Colon (tissue), 2 donors: Measurements from ENCODE around the gene LUM.
"Not testable (repeated sequence)": the region's sequence is repeated elsewhere in the genome, so short reads cannot be mapped to it uniquely, and the experiment has no call there.

ENCODE experiments used
- FAIRE-seq: peaks from 2 replicates; lab custom pipeline; 2012; peaks lifted over from hg19 to GRCh38; lab: Jason Lieb, UNC
- donor health status: control.
- donor health status: control.

Gene LUM

DNA sequence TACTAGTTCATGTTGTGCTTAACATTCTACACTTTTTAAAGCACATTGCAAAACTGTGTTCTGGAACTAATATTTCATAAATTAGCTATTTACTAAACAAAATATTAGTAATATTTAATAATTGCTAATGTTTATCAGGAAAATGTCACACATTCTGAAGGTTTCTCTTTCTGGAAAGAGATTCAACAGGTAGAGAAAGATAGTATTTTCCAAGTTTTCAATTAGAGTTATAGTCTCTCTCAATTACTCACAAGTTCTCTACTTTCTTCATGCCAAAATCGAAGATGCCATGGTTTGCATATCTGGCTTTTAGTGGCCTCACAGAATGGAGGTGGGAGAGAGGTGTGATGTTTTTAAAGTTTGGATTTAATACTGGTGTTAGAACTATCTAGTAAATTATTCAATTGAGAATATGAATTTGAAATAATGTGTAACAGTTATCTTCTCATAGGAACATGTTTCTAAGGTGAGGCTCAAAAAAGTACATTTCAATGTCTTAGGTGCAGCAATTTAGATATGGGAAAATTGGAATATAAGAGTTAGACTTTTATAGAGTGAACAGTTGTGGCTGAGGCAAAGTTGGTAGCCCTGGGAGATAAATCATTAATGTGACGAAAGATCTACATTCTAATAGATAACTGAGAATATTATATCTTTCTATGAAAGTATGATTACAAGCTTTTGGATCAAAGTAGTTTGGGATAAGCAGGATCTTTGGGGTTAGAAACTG, 1.5 kb downstream of the LUM start:
- no peak for FAIRE-seq

DNA sequence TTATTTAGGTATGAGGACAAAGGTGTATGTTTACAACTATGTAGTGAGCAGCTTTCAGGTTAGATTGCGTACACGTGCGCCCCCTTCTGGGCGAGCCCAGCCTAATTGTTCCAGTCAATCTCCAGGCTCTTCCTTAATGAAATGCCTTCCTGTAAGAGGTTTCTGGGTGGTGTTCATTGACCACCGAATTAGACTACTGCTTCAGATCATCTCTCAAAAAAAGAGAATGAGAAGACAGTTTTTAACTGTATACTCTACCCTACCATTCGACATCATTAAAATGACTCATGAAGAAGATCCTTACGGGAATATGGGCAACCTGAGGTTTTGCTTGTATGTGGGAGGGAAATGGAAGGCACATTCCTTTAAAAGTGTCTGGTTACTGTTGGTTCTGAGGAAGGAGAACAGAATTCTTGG, 2.1 kb downstream of the LUM start:
- FAIRE-seq, result no peak

DNA sequence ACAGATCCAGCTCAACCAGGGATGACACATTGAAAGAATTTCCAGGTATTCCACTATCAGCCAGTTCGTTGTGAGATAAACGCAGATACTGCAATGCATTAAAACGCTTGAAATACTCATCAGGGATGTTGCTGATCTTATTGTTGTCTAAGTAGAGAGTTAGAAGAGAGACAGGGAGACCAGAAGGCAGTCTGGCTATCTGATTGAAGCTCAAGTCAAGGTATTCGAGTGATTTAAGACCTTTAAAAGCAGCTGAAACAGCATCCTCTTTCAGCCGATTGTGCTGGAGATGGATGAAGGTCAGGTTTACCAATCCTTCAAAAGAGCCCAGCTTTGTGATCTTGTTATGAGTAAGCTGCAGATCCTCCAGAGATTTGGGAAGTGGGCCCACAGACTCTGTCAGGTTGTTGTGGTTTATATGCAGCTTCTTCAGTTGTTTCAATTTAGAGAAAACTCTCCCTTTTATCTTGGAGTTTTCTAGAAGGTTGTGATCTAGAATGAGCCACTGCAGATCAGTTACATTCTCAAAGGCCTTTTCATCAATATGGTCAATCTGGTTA, 3.0 kb downstream of the LUM start:
- FAIRE-seq, result no peak

DNA sequence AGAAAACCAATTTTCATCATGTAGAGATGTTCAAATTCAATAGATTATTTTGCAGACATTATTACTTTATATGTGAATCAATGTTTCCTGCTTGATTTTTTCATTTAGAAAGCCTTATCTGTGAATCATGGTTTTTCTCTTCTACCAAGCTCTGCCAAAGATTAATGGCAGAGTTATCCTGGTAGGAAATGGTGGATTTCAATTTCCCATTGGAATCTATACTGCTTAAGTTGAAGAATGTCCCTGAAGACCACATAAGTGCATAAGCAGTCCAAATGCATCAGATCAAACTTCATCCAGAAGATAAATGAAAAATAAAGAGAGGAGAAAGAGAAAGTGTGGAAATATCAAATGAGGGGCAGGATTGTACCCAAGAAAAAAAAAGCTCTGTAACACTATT, 5.0 kb downstream of the LUM start:
- FAIRE-seq, result no peak

DNA sequence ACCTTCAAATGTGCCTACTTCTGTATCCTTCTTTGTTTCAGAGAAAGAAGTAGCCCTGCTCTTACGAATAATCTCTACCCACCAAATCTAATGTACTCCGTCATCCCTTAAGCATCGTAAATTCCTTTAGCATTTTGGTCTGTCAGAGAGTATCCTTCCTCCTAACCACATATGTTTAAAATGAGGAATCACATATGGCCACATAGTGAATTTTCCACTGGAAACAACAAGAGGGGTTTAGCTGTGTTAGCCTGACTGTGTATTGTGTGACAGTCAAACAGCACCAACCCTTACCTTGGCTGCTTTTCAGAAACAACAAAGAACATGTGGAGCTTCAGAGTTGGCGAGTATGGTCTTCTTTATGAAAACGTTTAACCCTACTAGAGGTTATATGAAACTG, 5.5 kb downstream of the LUM start:
- FAIRE-seq, result no peak

DNA sequence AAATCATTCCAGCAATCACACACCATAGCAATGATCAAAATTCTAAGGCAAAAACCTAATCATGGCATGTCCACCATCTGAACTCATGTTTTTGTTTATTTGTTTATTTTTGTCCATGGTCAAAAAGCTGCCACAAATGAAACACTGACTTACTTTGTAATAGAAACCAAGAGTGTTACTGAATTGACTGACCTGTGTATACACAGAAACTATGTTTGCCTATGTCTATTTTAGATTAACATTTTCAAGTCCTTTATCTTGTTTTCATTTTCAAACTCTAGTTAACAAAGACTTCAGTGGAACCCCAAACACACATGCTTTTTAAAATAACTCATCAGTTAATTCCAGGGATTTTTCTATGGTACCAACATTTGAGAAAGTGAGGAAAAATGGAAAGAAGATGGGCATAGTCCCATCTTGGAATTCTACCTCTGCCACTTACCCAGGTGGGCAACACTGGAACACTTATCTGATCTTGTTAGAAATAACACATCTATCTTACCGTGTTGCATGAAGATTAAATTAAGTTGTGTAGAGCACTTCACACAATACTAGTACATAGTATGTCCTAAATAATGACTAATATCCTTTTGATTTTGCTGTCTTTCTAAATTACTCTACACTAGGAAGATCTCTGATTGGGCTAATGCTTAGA, 6.4 kb downstream of the LUM start:
- no peak for FAIRE-seq

DNA sequence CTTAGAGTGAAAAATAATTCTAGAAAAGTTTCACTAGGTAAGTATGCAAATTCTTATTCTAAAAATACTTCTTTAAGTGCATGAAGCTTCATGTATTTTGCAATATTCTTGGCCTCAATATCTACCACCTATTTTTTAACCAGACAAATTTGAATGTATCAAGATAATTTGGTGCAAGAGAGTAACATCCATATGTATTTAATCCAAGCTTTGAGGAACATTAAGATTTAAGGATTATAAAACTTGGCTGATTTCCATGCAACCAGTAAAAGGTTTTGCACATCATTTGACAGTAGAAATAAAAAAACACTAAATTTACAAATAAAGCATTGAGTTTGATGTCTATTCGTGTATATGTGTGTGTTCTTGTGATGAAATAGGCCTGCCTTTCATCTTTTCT, 7.7 kb downstream of the LUM start:
- no peak for FAIRE-seq

DNA sequence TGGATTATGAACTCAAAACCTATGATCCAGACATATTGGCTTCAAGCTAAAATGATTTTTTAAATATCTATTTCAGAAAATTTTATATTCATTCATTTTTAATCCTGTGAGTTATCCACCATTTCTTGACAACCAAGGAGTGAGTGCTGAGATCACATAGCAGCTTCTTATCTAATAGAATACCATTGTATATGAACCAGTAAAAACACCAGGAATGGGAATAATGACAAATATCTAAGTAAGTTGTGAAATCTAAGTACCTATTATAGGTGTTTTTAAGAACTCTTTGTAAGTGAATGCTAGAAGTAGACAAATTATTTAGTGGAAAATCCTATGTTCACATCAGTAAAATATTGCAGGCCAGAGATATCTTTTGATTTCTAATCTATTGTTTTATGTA, 8.2 kb downstream of the LUM start:
- no peak for FAIRE-seq

DNA sequence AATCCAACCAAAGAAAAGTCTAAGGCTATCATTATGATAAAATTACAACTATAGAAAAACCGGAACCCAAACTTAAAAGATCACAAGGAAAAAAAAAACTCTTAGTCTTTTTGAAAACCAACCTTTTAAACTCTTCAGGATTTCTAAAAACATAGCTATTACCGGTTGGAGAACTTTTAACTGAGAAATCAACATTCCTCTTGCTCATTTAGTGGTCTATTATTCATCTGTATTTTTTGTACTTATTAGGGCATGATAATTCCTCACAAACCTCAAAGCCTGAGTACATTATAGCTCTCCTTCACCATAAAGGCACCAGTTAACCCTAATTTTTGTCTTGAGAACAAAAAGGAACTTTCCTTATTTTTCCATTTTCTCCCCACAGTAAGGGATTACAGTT, 10.4 kb downstream of the LUM start:
- FAIRE-seq, result no peak

DNA sequence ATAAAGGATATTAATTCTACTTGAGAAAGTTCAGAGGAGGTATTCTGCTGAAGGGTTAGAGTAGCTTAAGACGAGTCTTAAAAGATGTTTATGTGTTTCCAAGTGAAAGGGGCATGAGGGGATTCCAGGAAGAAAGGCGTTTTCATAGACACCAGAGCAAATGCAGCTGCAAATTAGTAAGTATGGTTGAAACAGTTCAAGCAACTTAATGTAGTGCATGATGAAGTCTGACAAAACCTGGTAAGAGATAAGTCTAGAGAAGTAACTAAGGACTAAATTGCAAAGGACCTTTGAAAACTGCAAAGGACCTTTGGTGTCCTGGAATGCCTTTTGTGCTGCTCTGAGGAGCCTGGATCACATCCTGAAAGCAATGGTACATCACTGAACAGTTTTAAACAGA, 11.5 kb downstream of the LUM start:
- FAIRE-seq, result no peak

DNA sequence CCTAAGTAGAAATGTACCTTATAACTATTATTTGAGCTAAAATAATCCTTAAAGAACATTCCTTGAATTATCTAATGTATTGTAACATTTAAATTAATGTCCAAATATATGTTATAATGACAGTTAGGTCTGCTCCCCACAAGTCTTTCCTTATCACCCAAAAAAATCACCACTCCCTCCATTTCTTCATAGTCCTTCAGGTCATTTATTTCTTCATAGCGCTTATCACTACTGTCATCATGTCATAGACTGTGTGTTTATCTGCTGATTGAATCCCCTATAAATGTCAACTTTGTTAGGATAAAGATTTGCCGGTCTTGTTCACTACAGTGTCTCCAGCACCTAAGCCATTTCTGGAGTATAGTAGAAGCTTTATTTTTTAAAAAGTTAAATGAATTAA, 12.0 kb downstream of the LUM start:
- FAIRE-seq, result no peak

DNA sequence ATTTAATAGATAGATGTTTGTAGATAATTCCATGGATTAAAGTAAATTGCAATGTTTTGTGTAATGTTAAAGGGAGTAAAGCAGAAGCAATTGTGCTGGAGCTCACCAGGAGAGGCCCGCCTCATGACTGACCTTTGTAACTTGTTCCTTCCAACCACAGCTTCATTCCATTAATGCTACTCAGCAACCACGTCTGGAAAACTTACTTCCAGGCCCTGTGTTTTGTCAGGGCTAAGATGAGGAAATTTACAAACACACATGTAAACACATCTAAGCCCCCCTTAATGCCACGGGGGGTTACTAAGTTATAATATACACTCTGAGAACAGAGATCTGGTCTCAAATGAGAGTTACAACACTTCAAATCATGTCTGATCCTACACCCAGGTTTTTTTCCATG, 12.4 kb downstream of the LUM start:
- FAIRE-seq, result no peak

DNA sequence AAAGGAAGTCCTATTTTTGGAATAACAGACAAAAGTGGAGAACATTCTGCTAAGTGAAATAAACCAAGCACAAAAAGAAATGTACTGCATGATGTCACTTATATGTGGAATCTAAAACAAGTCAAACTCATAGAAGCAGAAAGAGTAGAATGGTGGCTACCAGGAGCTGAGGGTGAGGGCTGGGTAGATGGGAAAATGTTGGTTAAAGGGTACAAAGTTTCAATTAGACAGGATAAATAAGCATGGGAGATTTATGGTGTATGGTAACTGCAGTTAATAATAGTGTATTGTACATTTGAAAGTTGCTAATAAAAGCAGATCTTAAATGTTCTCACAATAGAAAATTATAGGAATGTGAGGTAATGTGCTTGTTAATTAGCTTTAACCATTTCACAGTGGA, 12.8 kb downstream of the LUM start:
- no peak for FAIRE-seq

DNA sequence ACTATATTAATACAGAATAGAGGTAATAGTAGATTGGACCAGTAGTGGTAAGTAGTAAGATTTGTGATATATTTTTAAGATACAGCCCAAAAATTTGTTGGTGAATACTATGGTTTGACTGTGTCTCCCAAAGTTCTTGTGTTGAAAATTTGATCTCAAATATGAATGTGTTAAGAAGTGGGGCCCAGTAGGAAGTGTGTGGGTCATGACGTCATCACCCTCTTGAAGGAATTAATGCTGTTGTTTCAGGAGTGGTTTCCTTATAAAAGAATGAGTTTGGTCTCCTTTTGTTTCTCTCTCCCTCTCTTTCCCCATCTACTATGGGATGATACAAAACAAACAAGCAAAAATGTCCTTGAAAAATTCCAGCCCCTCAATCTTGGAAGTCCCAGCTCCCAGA, 16.3 kb downstream of the LUM start:
- FAIRE-seq, result no peak

DNA sequence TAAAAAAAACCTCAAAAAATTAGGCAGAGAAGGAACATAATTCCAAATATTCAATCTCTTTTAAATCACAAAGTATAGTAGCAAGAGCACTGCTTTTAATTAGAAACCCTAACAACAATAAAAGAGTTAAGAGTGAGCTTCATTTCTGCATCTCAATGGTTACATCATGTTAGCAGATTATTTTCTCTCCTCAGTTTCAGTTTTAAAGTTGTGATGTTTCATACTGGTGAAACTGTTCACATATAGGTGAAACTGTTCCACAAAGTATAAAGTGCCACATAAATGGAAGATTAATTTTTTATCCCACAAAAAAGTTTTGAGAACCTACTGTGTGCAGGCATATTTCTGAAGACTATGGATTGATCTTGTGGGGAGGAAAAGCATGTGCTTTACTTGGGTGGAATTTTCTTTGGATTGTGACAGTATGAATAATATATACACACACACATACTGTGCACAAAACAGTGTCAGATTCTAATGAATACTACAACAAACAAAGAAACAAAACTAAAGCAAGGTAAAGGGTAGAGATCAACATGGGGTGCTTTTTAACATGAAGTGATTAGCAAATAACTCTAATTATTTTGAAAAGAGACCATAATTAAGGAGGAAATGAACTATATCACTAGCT, 17.1 kb downstream of the LUM start:
- FAIRE-seq, result no peak

DNA sequence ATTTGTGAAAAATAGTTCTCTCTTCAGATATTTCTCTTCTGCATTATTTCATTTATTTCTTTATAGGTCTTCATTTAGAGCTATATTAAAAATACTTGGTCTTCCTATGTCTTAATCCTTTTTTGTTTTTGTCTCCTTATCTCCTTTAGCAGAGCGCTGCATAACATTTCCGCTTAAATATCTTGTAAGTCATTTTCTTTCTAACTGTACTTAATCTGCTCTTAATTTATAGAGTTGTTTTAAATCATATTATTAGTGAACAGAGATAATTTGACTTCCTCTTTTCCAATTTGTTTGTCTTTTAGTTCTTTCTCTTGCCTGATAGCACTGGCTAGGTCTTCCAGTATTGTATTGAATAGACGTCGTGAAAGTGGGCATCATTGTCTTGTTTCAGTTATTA, 18.0 kb downstream of the LUM start:
- FAIRE-seq, result no peak

DNA sequence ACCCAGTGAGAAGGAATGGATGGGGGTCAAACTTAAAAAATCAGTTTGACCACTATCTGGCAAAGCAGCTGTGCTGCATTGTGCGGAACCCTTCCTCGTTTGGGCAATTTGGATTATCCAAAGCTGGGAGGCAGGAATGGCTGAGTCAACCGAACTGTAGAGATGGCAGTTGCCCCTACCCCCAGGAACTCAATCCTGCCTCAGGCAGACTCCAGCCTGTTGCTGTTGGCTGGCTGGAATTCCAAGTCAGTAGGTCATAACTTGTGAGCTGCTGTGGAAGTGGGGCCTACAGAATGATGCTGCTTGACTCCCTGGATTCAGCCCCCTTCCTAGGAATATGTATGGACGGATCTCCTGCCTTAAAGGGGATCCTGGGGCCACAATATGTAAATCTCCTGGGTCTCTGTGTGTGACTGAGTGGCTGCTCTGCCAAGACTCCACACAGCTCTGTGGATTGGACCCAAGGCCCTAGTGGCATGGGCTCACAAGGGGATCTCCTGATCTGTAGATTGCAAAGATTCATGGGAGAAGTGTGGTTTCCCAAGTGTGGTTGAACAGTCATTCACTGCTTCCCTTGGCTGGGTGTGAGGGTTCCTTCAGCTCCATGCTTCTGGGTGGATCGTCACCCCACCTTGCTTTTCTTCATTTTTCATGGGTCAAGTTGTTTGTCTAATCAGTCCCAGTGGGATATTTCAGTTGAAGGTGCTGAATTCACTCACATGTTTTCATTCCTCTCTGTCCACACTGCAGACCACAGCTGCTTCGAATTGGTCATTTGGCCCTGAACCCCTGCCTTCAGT, 19.2 kb downstream of the LUM start:
- no peak for FAIRE-seq

DNA sequence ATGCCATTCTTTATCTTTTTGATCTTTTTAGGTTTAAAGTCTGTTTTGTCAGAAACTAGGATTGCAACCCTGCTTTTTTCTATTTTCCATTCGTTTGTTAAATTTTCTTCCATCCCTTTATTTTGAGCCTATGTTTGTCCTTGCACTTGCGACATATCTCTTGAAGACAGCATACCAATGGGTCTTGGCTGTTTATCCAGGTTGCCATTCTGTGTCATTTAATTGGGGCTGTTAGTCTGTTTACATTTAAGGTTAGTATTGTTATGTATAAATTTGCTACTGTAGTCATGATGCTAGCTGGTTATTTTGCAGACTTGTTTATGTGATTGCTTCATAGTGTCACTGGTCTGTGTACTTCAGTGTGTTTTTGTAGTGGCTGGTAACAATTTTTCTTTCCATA, 21.3 kb downstream of the LUM start:
- not testable (repeated sequence) for FAIRE-seq

DNA sequence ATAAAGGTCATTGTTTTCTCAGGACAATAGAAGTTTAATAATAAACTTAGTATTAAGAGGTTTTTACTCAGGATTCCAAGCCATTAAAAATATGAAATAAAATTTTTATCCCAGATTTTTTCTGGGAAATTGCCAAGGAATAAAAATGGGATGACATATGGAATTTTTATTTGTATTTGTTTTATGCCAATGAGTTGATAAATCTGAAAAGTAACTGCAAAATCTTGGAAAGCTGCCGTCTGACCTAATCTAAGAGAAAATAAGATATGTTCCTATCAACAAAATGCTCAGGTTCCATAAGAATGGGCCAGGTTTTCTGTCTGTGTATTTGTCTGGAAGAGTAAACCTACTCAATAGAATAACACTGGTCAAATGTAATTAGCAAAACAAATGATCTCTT, 31.3 kb downstream of the LUM start:
- FAIRE-seq, result no peak

DNA sequence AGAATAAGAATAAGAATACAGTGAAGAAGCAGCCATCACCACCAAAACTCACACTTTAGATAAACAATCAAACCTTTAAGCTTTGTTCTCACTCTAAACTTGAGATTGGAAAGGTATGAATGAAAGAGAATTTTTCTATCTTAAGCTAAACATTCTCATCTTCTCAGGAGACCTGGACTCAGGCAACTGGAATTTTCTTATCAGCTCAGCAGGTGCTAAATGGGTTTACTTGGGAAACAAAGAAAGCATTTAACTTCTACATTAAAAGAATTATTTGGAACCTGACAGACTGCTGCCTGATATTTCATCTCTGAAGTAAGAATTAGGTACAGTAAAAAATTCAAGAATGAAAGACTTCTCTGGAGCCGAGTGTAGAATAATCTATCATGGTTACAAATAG, 32.8 kb downstream of the LUM start:
- FAIRE-seq, result no peak

DNA sequence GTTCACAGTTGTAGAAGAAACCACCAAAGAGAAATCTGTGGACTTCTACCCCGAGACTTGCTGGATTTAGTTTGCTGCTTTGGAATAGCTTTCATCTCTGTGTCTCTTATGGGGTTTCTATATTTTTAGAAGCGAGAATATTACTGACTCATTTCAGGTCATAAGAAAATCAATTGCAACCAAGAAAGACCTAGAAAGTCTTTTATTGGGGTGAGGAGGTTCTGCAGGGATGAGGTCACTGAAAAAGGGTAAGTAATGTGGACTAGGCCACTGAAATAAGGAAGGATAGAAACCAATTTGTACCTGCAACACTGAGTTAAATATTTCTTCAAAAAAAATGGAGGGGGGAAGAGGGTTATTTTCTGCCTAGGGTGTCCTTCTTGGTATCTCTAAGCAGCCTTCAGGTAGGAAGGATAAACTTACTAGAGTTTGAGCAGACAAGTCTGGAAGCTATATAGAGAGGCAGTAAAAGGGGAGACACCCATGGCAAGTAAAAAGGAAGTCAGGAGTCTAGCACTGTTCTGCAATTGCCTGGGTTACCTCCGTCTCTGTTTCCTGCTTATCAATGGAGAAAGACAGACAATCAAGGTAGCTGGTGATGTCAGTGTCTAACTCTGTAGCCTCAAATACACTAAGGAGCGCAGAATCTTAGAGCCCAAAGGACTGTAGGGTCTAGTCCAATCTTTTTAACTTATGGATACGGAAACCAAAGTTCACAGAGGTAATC, 33.9 kb downstream of the LUM start:
- no peak for FAIRE-seq

DNA sequence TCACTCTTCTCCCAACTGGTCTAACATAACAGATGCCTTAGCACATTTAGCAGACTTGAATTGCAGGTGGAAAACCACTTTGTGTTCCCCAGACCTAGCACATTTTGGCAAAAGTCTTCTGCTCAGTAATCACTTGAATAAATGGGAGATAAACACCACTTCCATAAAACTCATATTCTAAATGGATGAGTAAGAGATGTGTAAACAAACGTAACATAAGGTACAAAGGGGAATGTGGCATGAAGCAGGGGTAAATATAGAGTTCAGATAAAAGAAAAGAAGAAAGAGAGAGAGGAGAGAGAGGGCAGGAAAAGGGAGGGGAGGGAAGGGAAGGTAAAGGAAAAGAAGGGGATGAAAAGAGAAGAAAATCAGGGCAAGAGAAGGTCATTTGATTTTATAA, 36.4 kb downstream of the LUM start:
- no peak for FAIRE-seq
